Loucy (cell line): ENCODE results near the gene DSCAML1.

Experiments
- CTCF ChIP-seq: fragments of 200-600 bp; sonication (generic); conservative IDR thresholded peaks from 2 replicates; pipeline ENCODE4 v1.5.1; 2014; ENCODE audit warnings: mild to moderate bottlenecking, antibody characterized with exemption, low read length
- EZH2phosphoT487 ChIP-seq: fragments of 200-600 bp; IDR thresholded peaks from 2 replicates; pipeline ENCODE4 v1.6.1; 2018; ENCODE audit warnings: antibody characterized with exemption, mild to moderate bottlenecking, moderate library complexity, borderline replicate concordance

- TF ChIP-seq CTCF (no peak), EZH2phosphoT487 (no peak)
These were observed 45.3 kb upstream of the DSCAML1 start for GRCh38 chr11:117842131-117842941.
